GM21381 (cell line): ENCODE data around the gene ZBTB17.
"Not testable (repeated sequence)": the region's sequence is repeated elsewhere in the genome, so short reads cannot be mapped to it uniquely, and the experiment has no call there.

Experiments used
- ATAC-seq: cut with Tn5 transposase; IDR thresholded peaks from one replicate; pipeline ENCODE4 v1.9.1; 2021; ENCODE audit warnings: mild to moderate bottlenecking, moderate library complexity; ENCODE audit not compliant: unreplicated experiment

Gene ZBTB17

GRCh38 chr1:16012590-16013219, 36.8 kb upstream of the ZBTB17 start:
- no peak for ATAC-seq

DNA sequence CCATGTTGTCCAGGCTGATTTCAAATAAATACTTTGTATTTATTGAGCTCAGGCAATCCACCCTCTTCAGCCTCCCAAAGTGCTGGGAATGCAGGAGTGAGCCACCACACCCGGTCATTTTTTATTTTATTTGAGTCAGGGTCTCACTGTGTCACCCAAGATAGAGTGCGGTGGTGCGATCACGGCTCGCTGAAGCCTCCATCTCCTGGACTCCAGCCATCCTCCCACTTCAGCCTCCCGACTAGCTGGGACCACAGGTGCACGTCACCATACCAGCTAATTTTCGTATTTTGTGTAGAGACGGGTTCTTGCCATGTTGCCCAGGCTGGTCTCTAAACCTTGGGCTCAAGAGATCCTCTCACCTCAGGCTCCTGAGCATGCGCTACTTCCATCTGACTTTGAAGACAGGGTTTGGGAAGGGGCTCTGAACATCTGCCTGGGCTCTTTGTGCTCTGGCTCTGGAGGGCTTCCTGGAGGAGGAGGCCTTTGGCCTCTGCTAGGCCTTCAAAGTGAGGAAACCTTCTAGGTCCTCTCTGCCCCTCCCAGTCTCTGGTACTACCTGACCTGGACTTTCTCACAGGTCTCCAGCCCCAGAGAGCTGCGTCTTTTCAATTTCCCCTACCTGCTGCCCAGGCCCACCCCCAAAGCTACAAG, 36.2 kb upstream of the ZBTB17 start:
- ATAC-seq: no peak

- ATAC-seq: no peak
Observed at GRCh38 chr1:16010837-16011236, 34.9 kb upstream of the ZBTB17 start.

DNA sequence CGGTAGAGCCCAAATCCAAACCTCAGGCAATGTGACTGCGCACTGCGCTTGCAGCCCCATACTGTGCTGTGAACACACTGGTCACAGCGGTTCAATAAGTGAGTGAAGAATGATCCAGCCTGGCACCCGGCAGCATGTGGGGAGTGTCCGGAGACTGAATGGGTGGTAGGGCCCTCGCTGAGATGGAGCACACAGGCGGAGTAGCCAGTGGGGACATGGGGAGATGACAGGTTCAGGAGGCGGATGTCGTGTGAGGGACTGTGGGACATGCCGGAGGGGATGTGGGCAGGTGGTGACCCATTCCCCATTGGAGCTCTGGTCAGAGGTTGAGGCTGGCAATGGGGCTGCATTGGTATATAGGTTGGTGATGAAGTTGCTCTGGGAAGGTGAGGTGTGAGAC, 33.8 kb upstream of the ZBTB17 start:
- ATAC-seq: no peak

- no peak for ATAC-seq
Observed at GRCh38 chr1:16009030-16009460, 33.1 kb upstream of the ZBTB17 start.

- ATAC-seq: no peak
Observed at GRCh38 chr1:16007671-16008341, 31.9 kb upstream of the ZBTB17 start.

DNA sequence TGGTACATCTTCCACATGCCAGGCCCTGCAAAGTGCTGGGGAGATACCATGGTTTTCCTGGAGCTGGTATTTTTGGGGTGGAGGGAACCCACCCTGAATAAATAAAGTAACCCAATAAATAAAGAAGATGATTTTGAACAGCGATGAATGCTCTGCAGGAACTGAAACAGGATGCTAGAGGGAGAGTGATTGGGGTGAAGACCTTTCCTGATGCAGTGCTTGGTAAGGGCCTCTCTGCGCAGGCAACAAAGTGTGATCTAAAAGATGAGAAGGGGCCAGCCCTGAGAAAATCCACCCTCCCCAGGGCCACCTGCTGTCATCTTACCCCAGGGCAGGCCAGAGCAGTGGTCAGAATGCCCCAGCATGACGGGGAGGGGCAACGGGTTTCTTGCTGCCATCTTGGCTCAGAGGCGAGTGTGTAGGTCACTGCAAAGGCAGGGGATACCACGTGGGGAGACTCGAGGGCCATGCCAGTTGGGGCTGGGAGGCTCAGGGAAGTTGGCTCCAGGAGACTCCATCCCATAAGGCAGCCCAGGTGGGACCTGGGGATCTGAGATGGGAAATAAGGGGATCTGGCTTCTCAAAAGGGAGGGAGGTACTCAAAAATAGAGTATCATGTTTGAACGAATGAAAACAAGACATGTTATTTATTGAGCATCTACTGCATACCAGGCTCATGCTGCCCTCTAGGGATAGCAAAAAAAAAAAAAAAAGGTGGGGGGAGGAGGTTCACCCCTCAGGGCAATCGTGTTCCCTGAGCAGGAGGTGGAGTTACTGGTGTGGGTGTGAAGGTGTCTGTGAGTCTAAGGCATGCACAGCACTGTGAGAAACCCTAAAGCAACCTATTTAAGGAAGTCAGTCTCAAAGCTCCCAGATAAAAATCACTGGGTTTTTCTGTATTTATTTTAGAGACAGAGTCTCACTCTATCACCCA, 30.9 kb upstream of the ZBTB17 start:
- no peak for ATAC-seq

DNA sequence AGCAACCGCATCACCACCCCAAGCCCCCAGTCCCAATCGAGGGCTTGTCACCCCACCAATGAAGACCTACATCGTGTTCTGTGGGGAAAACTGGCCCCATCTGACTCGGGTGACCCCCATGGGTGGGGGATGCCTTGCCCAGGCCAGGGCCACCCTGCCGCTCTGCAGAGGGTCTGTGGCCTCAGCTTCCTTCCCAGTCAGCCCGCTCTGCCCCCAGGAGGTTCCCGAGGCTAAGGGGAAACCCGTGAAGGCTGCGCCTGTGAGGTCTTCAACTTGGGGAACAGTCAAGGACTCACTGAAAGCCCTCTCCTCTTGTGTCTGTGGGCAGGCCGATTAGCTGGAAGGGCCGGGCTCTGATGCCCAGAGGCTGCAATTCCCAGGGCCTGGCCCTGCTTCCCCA, 30.1 kb upstream of the ZBTB17 start:
- ATAC-seq: no peak

GRCh38 chr1:16005597-16005996, 29.7 kb upstream of the ZBTB17 start:
- ATAC-seq: no peak

DNA sequence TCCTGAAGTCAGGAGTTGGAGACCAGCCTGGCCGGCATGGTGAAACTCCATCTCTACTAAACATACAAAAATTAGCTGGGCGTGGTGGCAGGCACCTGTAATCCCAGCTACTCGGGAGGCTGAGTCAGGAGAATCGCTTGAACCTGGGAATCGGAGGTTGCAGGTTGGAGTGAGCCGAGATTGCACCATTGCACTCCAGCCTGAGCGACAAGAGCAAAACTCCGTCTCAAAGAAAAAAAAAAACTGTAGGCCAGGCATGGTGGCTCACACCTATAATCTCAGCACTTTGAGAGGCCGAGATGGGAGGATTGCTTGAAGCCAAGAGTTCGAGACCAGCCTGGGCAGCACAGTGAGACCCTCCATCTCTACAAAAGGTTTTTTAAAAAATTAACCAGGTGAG, 25.4 kb upstream of the ZBTB17 start:
- ATAC-seq: not testable (repeated sequence)

GRCh38 chr1:15998929-15999328, 23.0 kb upstream of the ZBTB17 start:
- no peak for ATAC-seq

GRCh38 chr1:15997637-15998280, 21.9 kb upstream of the ZBTB17 start:
- ATAC-seq: no peak

DNA sequence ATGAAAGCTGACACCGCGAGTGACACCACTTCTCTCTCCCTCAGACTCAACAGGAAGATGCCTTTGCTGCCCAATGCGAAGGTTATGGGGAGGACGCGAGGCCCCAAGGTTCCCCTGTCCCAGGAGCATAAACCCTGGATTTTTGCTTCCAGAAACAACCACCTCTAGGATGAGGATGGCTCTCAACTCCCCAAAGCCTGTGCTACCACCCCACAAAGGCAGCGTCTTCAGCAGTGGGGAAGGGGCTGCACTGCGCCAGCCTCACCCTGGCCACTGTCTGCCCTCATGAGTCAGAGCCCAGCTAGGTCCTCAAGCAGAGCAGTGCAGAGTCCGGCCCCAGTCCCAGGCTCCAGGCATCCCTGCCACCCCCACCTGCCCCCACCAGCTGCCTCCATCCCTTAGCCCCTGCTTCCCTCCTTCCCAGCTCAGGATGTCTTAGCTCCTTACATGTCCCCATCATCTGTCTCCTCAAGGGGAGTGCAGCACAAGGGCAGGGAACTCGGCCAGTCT, 21.2 kb upstream of the ZBTB17 start:
- no peak for ATAC-seq

DNA sequence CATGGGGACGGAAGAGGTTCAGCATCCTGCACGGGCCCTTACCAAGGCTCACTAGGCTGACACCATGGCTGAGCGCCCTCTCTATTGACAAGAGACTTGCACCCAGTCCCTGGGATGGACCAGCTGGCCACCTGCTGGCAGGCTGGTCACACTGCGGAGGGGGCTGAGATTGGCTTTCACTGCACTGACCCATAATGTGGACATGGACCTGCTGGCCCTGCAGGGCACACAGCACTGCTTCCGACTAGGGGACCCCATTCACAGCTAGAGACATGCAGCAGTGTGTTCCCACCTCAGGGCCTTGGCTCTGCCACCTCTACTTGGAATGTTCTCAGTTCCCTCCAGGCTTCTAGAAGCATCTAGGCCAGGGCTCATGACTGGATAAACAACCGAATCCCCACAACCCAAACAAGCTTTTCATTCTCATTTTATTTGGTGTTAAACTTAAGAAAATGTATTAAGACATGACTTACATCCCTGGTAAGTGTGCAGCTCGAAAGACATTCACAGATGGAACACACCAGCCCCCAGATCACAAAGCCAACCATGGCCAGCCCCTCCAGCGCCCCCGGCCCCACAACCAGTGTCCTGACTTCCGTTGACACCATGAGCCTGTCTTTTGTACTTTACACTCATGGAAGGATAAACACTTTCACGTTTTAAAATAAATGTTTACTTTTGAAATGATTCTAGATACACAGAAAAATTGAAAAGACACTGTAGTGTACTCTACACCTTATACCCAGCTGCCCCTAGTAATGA, 18.9 kb upstream of the ZBTB17 start:
- no peak for ATAC-seq

DNA sequence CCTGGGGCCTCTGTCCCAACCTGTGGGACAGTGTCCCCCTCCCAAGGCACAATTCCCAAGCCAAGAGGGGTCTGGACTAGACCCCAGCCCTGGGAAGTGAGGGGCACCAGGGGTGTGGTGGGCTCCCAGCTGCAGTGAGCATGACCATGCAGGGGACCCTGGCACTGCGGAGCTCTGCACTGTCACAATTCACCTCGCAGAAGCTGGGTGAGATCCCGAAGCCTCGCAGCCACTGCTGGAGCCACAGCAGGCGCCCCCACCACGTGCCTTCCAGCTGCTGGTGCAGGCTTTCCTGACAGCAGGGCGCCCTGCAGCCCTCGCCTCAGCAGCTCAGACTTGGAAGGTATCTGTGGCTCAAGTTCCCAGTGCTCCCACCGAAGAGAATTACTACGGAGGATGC, 18.2 kb upstream of the ZBTB17 start:
- ATAC-seq: no peak

DNA sequence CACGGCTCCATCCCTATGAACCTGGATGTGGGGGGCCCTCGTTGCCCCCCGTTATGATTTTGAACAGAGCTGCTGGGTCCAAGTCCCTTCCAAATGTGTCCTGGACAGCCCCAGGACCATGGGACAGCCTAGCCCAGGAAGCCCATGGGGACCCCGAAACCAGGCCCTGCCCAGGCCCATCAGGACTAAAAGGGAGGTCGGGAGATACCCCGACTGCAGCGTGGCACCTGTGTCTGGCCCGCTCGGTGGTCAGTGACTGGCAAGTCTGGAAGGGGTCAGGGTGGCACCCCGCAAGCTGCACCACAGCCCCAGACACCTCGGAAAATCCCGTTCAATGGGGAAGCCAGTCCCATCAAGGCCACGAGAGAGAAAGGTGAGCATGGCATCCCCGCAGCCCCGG, 17.8 kb upstream of the ZBTB17 start:
- no peak for ATAC-seq

- ATAC-seq: no peak
Observed at GRCh38 chr1:15992582-15993500, 16.9 kb upstream of the ZBTB17 start.

GRCh38 chr1:15992187-15992553, 16.3 kb upstream of the ZBTB17 start:
- ATAC-seq: no peak
